Measurements from ENCODE around the gene SLC16A8.

Gene SLC16A8

DNA sequence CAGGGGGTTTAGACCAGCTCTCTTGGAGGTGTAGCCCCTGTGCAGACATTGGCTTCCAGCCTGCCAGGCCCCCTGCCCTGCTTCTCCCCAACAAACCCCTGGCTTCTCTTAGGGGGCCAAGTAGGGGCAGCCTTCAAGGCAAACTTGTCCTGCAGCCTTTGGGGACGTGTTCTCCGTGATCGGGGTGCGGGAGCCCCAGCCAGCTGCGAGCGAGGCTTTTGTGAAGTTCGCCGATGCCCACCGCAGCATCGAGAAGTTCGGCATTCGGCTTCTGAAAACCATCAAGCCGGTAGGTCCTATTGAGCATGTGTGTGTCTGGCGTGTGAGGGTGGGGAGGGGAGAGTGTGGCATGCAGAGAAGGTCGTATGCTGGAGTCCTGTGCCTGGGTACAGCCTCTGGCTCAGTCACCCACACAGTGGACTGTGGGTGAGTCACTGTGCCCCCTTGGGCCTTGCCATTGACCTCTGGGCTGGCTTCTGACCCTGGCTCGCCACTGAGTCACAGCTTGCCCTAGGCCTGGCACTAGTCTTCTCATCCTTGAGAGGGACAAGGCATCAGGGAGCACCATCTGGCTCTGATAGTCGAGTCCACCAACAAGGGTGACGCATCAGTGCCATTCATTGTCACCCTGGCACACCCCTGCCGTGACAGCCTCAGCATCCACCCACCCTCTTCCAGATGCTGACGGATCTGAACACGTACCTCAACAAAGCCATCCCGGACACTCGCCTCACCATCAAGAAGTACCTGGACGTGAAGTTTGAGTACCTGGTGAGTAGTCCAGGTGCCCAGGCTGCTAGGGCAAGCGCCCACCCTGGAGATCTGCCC, 11.4 kb downstream of the SLC16A8 start:
- no peaks in the 10 kb centered on the region for H3K79me1 ChIP-seq (ENCODE audit: low read depth, low read length)

DNA sequence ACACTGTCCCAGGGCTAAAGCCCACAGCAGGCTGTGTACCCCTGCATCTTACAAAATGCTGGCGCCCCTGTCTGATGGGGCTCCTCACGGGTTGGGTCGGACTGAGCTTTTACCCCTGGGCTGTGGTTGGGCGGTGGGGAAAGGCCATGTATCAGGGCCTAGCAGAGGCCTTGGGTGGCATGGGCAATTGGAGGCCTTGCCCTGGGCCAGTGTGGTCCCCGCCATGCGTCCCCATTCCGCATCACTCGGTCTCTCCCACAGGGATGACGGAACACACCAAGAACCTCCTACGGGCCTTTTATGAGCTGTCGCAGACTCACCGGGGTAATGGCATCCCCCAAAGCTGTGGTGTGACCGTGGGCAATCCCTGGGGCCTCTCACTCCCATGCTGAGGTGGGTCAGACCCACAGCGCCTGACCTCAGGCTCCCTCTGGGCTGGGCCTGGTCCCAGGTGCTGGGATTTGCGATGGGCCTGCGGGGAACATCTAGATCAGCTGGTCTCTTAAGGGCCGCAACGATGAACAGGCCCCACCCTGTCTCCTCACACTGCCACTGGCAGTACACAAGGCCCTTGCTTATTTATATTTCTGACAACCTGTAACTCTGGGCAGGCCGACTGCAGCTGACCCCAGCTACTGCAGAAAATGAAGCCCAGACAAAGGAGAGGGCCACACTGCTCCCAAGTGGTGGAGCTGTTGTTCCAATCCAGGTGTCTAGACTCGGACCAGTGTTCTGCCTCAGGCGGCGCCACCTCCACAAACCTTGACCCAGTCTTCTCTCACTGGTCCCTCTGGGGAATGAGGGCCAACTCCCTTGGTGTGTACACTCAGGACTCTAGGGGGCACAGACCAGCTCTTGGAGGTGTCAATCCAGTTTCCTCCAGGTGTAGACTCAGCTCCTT, 12.3 kb downstream of the SLC16A8 start:
- Histone ChIP-seq H3K23ac (ENCODE audit: low read depth, low read length, poor library complexity) (no peak overlapping the region), H3K79me1 (ENCODE audit: low read depth, low read length) (no peaks in the 10 kb centered on the region), H2AK5ac (ENCODE audit: low read depth, low read length) (no peak overlapping the region), H3K4ac (ENCODE audit: low read length) (no peak overlapping the region), H2BK120ac (ENCODE audit: low read depth, low read length) (no peak overlapping the region), H2BK5ac (ENCODE audit: low read length) (no peak overlapping the region), H3K36me3 (replicated peaks in 1 of 2; ENCODE audit: control insufficient read depth in 2 of 2, insufficient read depth in 2 of 2, low read length in 2 of 2) (peaks cover 14 to 40% of the 10 kb centered on the region in 2 donors), H2BK12ac (ENCODE audit: low read length) (no peak overlapping the region), H3K4me2 (ENCODE audit: insufficient read depth, low read length, poor library complexity, severe bottlenecking) (no peak overlapping the region), H2AFZ (ENCODE audit: low read length) (no peak overlapping the region), H3K4me3 (ENCODE audit: low read length in 2 of 2) (no peak overlapping the region), H3K9ac (ENCODE audit: low read depth, low read length, poor library complexity) (no peak overlapping the region), H2BK15ac (ENCODE audit: low read length) (no peak overlapping the region), H3K27ac (replicated peaks; ENCODE audit: low read length) (no peak overlapping the region), H3K18ac (ENCODE audit: low read length) (peak overlapping the region; percentile 53), H3K14ac (ENCODE audit: low read length) (no peak overlapping the region), H4K8ac (ENCODE audit: low read depth, low read length) (no peak overlapping the region), H3K9me3 (replicated peaks in 1 of 2; ENCODE audit: control insufficient read depth in 2 of 2, insufficient read depth in 1 of 2, low read depth in 1 of 2, low read length in 2 of 2) (no peaks in the 10 kb centered on the region), H3K27me3 (ENCODE audit: control insufficient read depth in 3 of 3, insufficient read depth in 3 of 3, low read depth in 1 of 3, low read length in 3 of 3) (no peaks in the 10 kb centered on the region), H3K4me1 (ENCODE audit: control insufficient read depth in 2 of 2, insufficient read depth in 1 of 2, low read depth in 1 of 2, low read length in 2 of 2) (peaks cover 10 to 23% of the 10 kb centered on the region in 2 donors), H4K91ac (ENCODE audit: low read depth, low read length, poor library complexity) (no peak overlapping the region)
- WGBS, 2 donors (ENCODE audit: extremely low coverage in 2 of 2, insufficient read length in 2 of 2, insufficient replicate concordance in 1 of 2), result no CpG with 5 or more reads among the region's 22 CpGs
- no peak for DNase-seq (ENCODE audit: low spot score)

More for the DNA sequence above, 11.4 kb downstream of the SLC16A8 start:
- H2BK15ac ChIP-seq (ENCODE audit: low read length), result no peak overlapping the region
- no peak overlapping the region for H2BK5ac ChIP-seq (ENCODE audit: low read length)
- no peak overlapping the region for H4K91ac ChIP-seq (ENCODE audit: low read depth, low read length, poor library complexity)
- H3K14ac ChIP-seq (ENCODE audit: low read length), result no peak overlapping the region
- no peak overlapping the region for H3K4me2 ChIP-seq (ENCODE audit: insufficient read depth, low read length, poor library complexity, severe bottlenecking)
- peak overlapping the region; percentile 50 for H3K9ac ChIP-seq (ENCODE audit: low read depth, low read length, poor library complexity)
- H2BK120ac ChIP-seq (ENCODE audit: low read depth, low read length), result no peak overlapping the region
- no peak overlapping the region for H3K27ac ChIP-seq (replicated peaks; ENCODE audit: low read length)
- H3K27me3 ChIP-seq (ENCODE audit: control insufficient read depth in 3 of 3, insufficient read depth in 3 of 3, low read depth in 1 of 3, low read length in 3 of 3), result no peaks in the 10 kb centered on the region
- H2BK12ac ChIP-seq (ENCODE audit: low read length), result no peak overlapping the region
- H3K36me3 ChIP-seq (replicated peaks in 1 of 2; ENCODE audit: control insufficient read depth in 2 of 2, insufficient read depth in 2 of 2, low read length in 2 of 2), result peaks cover 14 to 40% of the 10 kb centered on the region in 2 donors
- DNase-seq (ENCODE audit: low spot score), result no peak
- H3K9me3 ChIP-seq (replicated peaks in 1 of 2; ENCODE audit: control insufficient read depth in 2 of 2, insufficient read depth in 1 of 2, low read depth in 1 of 2, low read length in 2 of 2), result no peaks in the 10 kb centered on the region
- H4K8ac ChIP-seq (ENCODE audit: low read depth, low read length), result no peak overlapping the region
- H2AFZ ChIP-seq (ENCODE audit: low read length), result no peak overlapping the region
- H3K18ac ChIP-seq (ENCODE audit: low read length), result no peak overlapping the region
- H3K4me1 ChIP-seq (ENCODE audit: control insufficient read depth in 2 of 2, insufficient read depth in 1 of 2, low read depth in 1 of 2, low read length in 2 of 2), result peaks cover 10 to 23% of the 10 kb centered on the region in 2 donors
- H3K4ac ChIP-seq (ENCODE audit: low read length), result no peak overlapping the region
- H3K4me3 ChIP-seq (ENCODE audit: low read length in 2 of 2), result no peak overlapping the region
- WGBS, 2 donors (ENCODE audit: extremely low coverage in 2 of 2, insufficient read length in 2 of 2, insufficient replicate concordance in 1 of 2), result no CpG with 5 or more reads among the region's 25 CpGs
- no peak overlapping the region for H3K23ac ChIP-seq (ENCODE audit: low read depth, low read length, poor library complexity)
- H2AK5ac ChIP-seq (ENCODE audit: low read depth, low read length), result no peak overlapping the region

DNA sequence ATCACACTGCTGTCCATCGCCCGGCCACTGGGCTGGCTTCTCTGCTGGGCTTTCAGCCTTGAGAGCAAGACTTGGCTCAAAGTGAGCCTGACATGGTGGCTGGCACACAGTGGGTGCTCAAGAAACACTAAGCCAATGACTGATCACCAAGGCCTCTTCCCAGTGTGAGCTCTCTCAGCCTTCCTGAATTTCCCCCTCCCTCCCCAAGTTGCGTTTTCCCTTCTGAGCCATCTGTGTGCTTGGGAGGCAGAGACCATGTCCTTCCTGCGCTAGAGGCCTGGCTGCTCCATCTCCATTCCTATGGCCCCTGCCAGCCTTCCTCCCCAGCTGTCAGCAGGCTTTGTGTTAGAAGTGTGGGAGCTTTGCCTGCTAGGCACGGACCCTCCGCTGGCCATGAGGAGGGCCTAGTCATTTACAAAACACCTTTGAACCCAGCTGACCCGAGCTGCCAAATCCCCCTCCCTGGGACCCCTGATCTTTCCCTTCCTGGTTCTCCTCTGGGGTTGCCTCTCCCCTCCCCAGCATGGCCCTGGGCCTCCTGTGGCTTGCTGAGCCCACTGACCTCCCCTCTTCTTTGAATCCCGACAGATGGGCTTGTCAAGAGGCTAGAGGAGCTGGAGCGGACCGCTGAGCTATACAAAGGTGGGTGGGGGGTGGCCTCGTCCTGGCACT, 13.6 kb downstream of the SLC16A8 start:
- no peak overlapping the region for H2BK15ac ChIP-seq (ENCODE audit: low read length)
- H3K9me3 ChIP-seq (replicated peaks in 1 of 2; ENCODE audit: control insufficient read depth in 2 of 2, insufficient read depth in 1 of 2, low read depth in 1 of 2, low read length in 2 of 2), result no peaks in the 10 kb centered on the region
- no peak overlapping the region for H2AFZ ChIP-seq (ENCODE audit: low read length)
- no peak for DNase-seq (ENCODE audit: low spot score)
- no peak overlapping the region for H4K8ac ChIP-seq (ENCODE audit: low read depth, low read length)
- H2AK5ac ChIP-seq (ENCODE audit: low read depth, low read length), result peak overlapping the region; percentile 37
- H3K36me3 ChIP-seq (replicated peaks in 1 of 2; ENCODE audit: control insufficient read depth in 2 of 2, insufficient read depth in 2 of 2, low read length in 2 of 2), result peaks cover 22 to 52% of the 10 kb centered on the region in 2 donors
- H3K4me3 ChIP-seq (ENCODE audit: low read length in 2 of 2), result no peak overlapping the region
- no peak overlapping the region for H2BK120ac ChIP-seq (ENCODE audit: low read depth, low read length)
- no peaks in the 10 kb centered on the region for H3K27me3 ChIP-seq (ENCODE audit: control insufficient read depth in 3 of 3, insufficient read depth in 3 of 3, low read depth in 1 of 3, low read length in 3 of 3)
- no peak overlapping the region for H3K4ac ChIP-seq (ENCODE audit: low read length)
- no peak overlapping the region for H4K91ac ChIP-seq (ENCODE audit: low read depth, low read length, poor library complexity)
- H3K18ac ChIP-seq (ENCODE audit: low read length), result peak overlapping the region; percentile 77
- H3K4me2 ChIP-seq (ENCODE audit: insufficient read depth, low read length, poor library complexity, severe bottlenecking), result no peak overlapping the region
- no peak overlapping the region for H3K23ac ChIP-seq (ENCODE audit: low read depth, low read length, poor library complexity)
- no CpG with 5 or more reads among the region's 11 CpGs for WGBS, 2 donors (ENCODE audit: extremely low coverage in 2 of 2, insufficient read length in 2 of 2, insufficient replicate concordance in 1 of 2)
- H3K79me1 ChIP-seq (ENCODE audit: low read depth, low read length), result peaks cover 1% of the 10 kb centered on the region
- peak overlapping the region; percentile 32 for H2BK5ac ChIP-seq (ENCODE audit: low read length)
- no peak overlapping the region for H2BK12ac ChIP-seq (ENCODE audit: low read length)
- H3K14ac ChIP-seq (ENCODE audit: low read length), result peak overlapping the region; percentile 84
- peaks cover 8 to 16% of the 10 kb centered on the region in 2 donors for H3K4me1 ChIP-seq (ENCODE audit: control insufficient read depth in 2 of 2, insufficient read depth in 1 of 2, low read depth in 1 of 2, low read length in 2 of 2)
- H3K27ac ChIP-seq (replicated peaks; ENCODE audit: low read length), result peak overlapping the region; percentile 17
- peak overlapping the region; percentile 9 for H3K9ac ChIP-seq (ENCODE audit: low read depth, low read length, poor library complexity)
